ENCODE measurements around the gene ASTN2.

DNA sequence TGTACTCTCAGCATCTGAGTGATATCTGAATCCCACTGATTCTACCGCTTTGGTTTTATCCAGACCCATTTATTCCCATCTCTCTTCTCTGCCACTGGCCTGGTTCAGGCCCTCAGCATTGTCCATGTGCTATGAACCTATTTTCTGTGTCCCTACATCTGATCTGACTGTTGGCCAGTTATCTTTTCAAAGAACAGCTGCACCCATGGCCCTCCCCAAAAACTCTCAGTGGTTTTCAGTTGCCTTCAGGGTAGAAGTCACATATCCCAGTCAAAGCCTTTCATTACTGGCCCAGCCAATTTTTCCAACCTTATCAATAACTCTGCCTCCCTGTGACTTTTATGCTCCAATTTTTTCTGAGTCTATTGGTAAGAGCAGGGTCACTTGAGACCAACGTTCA, 430.7 kb downstream of the ASTN2 start:
- TF ChIP-seq GATA3 (IDR thresholded peaks at IDR 0.05; ENCODE audit: low read depth, low read length) (no peak), GATA2 (IDR thresholded peaks at IDR 0.05; ENCODE audit: low read depth, low read length) (no peak)

Data from SH-SY5Y (cell line).